ENCODE results near the gene AMDHD2. TPM values are rescaled to one million over a fixed set of nuclear protein-coding genes. Genes with fewer than 3 reads are reported as not detected.

Gene AMDHD2
- total RNA-seq, 4 donors from 2014 or later, result 20.0 to 33.2 (median 26.4) TPM

DNA sequence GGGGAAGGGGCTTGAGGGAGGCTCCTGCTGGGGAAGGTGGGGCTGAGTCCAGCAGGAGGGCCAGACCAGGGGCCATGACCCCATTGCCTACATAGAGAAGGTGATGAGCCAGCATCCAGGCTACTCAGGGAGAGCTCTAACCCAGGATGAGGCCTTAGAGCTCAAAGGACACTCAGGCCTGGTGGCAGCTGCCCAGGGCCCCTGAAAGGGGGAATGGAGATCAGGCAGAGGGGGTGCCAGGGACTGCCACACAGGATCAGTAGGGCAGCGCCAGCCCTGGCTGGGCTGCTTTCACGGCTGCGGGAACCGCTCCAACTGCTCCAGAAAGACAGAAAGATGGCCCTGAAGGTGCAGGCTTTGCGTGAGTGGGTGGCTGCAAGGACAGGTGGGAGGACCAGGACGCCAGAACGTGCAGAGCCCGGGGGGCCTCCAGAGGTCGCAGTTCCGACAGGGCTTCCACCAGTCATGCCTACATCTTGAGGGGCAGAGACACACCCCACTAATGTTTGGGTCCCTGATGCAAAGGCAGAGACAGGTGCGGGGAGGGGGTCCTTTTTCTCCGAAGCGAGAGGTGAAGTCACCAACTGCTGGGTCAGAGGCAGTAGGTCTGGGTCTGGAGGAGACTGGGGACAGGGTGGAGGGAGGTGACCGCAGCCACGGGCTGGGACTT lies 7.3 kb upstream of the AMDHD2 start:
- TF ChIP-seq POLR2A (IDR thresholded peaks at IDR 0.05; ENCODE audit: low read depth) (no peak), EP300 (IDR thresholded peaks at IDR 0.05) (no peak), POLR2AphosphoS5 (IDR thresholded peaks at IDR 0.05) (no peak)
- TF ChIP-seq, protein P1, sequence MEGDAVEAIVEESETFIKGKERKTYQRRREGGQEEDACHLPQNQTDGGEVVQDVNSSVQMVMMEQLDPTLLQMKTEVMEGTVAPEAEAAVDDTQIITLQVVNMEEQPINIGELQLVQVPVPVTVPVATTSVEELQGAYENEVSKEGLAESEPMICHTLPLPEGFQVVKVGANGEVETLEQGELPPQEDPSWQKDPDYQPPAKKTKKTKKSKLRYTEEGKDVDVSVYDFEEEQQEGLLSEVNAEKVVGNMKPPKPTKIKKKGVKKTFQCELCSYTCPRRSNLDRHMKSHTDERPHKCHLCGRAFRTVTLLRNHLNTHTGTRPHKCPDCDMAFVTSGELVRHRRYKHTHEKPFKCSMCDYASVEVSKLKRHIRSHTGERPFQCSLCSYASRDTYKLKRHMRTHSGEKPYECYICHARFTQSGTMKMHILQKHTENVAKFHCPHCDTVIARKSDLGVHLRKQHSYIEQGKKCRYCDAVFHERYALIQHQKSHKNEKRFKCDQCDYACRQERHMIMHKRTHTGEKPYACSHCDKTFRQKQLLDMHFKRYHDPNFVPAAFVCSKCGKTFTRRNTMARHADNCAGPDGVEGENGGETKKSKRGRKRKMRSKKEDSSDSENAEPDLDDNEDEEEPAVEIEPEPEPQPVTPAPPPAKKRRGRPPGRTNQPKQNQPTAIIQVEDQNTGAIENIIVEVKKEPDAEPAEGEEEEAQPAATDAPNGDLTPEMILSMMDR (IDR thresholded peaks at IDR 0.05), result no peak
- H3K27ac ChIP-seq (replicated peaks in 1 of 4), result peak overlapping the region; percentile 96 to 100 (median 99)
- no peaks in the 10 kb centered on the region for H3K9me3 ChIP-seq
- WGBS, result 56% methylated on average over 13 of the region's 15 CpGs
- intact Hi-C loops (cut with DNase I), result no loop called here
- peaks cover 41 to 60% (median 59%) of the 10 kb centered on the region in 4 donors for H3K4me1 ChIP-seq
- no peaks in the 10 kb centered on the region for H3K36me3 ChIP-seq
- H3K4me3 ChIP-seq, result peak overlapping the region; percentile 83 to 100 (median 97)
- DNase-seq (ENCODE audit: extremely low spot score), result no peak
- H3K27me3 ChIP-seq, result peaks cover 0 to 5% (median 0%) of the 10 kb centered on the region in 4 donors

DNA sequence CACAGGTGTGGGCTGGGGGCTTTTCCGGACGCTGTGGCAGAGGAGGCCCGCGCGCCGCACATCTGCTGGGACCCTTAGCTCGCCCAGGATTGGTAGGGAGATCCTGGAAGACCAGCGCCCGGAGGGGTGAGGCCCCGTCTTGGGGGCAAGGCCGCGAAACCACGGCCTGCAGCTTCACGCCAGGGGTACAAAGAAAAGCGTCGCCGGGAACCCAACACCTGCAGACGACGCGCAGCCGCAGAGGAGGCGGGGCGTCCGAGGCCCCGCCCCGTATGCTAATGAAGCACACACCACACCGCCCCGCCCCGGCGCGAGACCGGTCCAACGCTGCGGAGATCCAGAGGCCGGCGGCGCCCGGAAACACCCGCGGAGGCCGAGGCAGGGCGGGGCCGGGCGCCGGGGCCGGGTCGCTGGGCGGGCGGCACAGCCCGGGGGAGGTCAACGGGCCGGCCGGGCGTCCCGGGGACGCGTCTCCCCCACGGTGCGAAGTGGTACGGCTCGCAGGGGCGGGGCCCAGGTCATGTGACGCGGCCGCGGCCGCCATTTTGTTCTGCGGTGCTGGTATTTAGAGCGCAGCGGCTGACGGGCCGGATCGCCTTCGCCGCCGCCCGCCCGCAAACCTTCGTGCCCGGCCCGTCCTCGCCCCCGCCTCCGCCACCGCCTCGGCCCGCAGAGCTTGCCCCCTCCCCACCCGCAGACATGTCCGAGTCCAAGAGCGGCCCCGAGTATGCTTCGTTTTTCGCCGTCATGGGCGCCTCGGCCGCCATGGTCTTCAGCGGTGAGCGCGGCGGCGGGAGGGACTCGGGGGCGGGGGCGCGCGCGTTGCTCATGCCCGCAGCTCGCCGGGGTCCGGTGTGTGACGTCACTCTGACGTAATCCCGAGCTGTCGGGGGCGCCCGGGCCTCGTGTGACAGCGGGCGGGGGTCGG lies 6.5 kb upstream of the AMDHD2 start, which contains the start of gene ATP6V0C:
Gene ATP6V0C (plus strand): TSS at position 548 of the 928 bp plus-strand sequence. CDS start 152 bp downstream, at position 700.
- intact Hi-C loops (cut with DNase I), result no loop called here
- WGBS, result 3% methylated on average over 23 of the region's 122 CpGs
- H3K4me3 ChIP-seq, result peak within 1 kb of the TSS; percentile 83 to 100 (median 97)
- peaks cover 0 to 5% (median 0%) of the 10 kb centered on the region in 4 donors for H3K27me3 ChIP-seq
- peak; percentile 98 for DNase-seq (ENCODE audit: extremely low spot score)
- no peaks in the 10 kb centered on the region for H3K9me3 ChIP-seq
- peaks cover 49 to 68% (median 67%) of the 10 kb centered on the region in 4 donors for H3K4me1 ChIP-seq
- no peaks in the 10 kb centered on the region for H3K36me3 ChIP-seq
- TF ChIP-seq, protein P1 (IDR thresholded peaks at IDR 0.05), result peak in 1 of 3 experiments; percentile 19
- peak; percentile 81 to 97 for TF ChIP-seq POLR2AphosphoS5 (IDR thresholded peaks at IDR 0.05)
- TF ChIP-seq EP300 (IDR thresholded peaks at IDR 0.05), result no peak
- TF ChIP-seq POLR2A (IDR thresholded peaks at IDR 0.05; ENCODE audit: low read depth), result peak; percentile 80
- H3K27ac ChIP-seq (replicated peaks in 1 of 4), result peak within 1 kb of the TSS; percentile 96 to 100 (median 99)

DNA sequence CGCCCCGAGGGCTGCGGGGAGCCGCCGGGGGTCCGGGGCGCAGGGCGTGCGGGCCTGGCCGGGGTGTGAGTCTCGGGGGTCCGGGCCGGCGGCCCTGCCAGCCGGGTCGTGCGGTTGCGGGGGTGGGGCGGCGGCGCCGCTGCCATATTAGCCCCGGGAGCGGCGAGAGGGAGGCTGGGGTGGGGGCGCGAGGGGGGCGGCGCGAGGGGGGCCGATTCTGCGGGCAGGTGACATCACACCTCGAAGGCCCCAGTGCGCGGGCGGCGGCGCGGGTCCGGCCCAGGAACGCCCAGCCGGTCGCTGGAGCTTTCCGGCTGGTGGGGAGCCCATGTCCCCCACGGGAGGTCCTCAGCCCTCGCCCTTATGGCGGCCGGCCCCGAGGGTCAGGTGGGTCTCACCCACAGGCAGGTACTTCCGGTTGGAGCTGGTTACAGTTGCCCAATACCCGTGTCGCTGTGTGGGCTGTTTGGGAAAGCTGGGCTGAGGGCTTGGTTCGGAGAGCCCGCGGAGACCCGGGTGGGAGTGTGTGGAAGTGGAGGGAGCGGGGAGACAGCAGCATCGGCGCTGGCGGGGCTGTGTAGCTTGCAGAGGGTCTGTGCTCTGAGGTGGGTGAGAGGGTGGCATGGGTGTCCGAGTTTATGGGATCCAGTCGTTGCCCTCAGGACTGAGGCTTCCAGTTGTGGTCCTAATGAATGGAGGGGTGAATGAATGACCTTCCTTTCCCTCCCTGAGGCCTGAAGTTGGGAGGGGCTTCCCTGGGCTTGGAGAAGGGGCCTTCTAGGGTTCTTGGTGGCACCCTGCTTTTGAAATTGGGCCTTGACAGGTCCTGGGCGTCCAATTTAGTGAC lies 5.6 kb upstream of the AMDHD2 start:
- H3K27ac ChIP-seq (replicated peaks in 1 of 4), result peak overlapping the region; percentile 96 to 100 (median 99)
- intact Hi-C loops (cut with DNase I), result no loop called here
- no peak for DNase-seq (ENCODE audit: extremely low spot score)
- peak overlapping the region; percentile 83 to 100 (median 97) for H3K4me3 ChIP-seq
- H3K4me1 ChIP-seq, result peaks cover 58 to 76% (median 76%) of the 10 kb centered on the region in 4 donors
- peaks cover 0 to 6% (median 6%) of the 10 kb centered on the region in 4 donors for H3K36me3 ChIP-seq
- TF ChIP-seq POLR2AphosphoS5 (IDR thresholded peaks at IDR 0.05) (peak in 1 of 2 donors; percentile 27), EP300 (IDR thresholded peaks at IDR 0.05) (no peak)
- H3K27me3 ChIP-seq, result peaks cover 0 to 5% (median 0%) of the 10 kb centered on the region in 4 donors
- under 1% methylated on average over 19 of the region's 63 CpGs for WGBS
- no peaks in the 10 kb centered on the region for H3K9me3 ChIP-seq

DNA sequence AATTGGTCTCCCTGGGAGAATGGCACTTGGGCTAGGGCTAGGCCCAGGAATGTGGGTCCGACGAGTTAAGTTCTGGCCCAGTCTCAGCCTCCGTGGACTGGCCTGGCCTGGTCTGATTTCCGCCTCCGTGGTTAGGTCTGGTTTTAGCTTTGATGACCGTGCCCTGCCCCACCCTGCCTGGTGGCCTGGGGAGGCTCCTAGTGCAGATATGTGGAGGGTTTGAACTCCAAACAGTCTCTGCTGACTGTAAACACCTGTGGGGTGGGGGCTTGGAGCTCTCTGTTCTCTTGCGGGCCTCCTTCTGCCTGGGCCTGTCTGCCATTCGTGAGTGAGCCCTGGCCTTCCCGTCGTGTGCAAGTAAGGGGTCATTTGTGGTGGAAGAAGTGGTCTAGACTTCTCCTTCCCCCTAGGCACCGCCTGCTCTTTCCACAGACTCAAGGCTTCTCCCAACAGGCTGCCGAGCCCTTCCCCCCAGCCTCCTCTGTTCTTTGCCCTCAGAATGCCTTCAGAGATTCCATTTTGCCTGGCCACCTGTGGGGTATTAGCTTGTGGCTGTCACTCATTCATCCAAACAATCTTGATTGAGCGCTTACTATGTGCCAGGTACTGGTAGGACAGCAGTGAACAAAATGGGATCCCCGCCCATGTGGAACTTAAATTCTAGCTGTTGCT lies 4.9 kb upstream of the AMDHD2 start:
- Histone ChIP-seq H3K27me3 (peaks cover 0 to 5% (median 0%) of the 10 kb centered on the region in 4 donors), H3K4me1 (peaks cover 61 to 81% (median 80%) of the 10 kb centered on the region in 4 donors), H3K4me3 (peak overlapping the region; percentile 83 to 100 (median 97)), H3K9me3 (no peaks in the 10 kb centered on the region), H3K27ac (replicated peaks in 1 of 4) (peak overlapping the region; percentile 96 to 100 (median 99)), H3K36me3 (peaks cover 0 to 9% (median 8%) of the 10 kb centered on the region in 4 donors)
- TF ChIP-seq POLR2A (IDR thresholded peaks at IDR 0.05; ENCODE audit: low read depth), result no peak
- TF ChIP-seq EP300 (IDR thresholded peaks at IDR 0.05), result no peak
- TF ChIP-seq, protein P1 (IDR thresholded peaks at IDR 0.05), result no peak
- DNase-seq (ENCODE audit: extremely low spot score), result no peak
- WGBS, result 64% methylated on average over 4 of the region's 14 CpGs
- intact Hi-C loops (cut with DNase I), result no loop called here
